NCI-H2196 treated with DMSO at 0.1 percent for 48 hours (cell line): ENCODE measurements around the gene PATZ1.
A peak's percentile ranks its signal among the peaks of the same experiment; 100 is the strongest.
"Not testable (repeated sequence)": the region's sequence is repeated elsewhere in the genome, so short reads cannot be mapped to it uniquely, and the experiment has no call there.

Experiments used
- DNase-seq: peaks from one replicate; lab custom pipeline; 2025; ENCODE audit not compliant: unreplicated experiment; lab: John Stamatoyannopoulos, UW

Gene PATZ1

DNA sequence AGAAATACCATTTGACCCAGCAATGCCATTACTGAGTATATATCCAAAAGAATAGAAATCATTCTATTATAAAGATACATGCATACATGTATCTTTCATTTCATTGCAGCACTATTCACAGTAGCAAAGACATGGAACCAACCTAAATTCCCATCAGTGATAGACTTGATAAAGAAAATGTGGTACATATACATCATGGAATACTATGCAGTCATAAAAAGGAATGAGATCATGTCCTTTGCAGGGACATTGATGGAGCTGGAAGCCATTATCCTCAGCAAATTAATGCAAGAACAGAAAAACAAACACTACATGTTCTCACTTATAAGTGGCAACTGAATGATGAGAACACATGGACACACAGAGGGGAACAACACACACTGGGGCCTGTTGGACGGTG lies 31.9 kb downstream of the PATZ1 start:
- not testable (repeated sequence) for DNase-seq

DNA sequence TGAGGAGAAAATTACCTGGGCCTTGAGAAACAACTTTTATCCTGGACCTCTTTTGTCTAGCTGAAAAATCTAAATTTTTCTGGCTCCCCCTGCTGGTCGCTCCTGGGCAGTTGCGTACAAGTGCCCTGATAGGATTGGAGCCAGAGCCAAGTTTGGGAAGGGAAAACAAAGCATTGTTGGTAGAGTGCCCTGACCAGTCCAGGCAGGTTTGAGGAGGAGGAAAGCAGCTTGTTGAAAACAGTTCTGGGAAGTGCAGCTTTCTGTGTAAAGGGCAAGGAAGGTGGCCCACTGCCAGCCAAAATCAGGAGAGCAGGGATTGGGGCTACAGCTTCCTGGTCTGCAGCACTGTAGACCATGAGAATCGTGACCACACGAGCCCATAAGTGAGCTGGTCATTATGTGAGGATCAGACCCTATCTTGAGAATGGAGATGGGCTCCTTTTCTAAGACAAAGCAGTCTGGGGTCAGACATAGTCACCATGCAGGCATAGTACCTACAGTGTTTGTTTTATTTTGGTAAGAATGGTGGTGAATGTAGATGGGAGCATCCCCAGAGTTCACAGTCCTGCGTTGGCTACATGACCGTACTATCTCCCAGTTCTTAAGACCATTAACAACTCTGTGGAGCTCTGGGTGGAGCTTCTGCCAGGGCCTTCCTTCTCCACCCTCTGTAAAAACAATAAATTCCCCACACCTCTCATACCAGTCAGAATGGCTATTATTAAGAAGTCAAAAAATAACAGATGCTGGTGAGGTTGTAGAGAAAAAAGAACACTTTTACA lies 32.6 kb downstream of the PATZ1 start:
- peak; percentile 80 for DNase-seq

DNA sequence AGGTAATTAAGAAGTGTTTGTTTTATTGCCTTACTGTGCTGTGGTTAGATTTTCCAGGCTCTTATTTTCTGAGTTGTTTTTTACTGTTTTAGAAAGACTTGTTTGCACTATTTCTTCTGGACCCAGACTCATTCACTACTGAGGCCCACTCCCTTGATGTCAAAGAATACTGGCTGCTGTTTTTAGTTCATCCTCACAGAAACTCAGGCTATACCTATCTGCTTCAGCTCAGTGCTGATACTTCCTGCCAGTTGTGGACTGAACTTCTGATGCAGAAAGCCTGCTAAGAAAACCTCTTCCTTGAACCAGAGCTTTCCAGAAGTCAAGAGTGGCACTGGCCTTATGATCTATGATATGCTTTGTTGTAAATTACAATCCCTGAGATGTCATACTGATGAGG lies 38.0 kb downstream of the PATZ1 start:
- no peak for DNase-seq

DNA sequence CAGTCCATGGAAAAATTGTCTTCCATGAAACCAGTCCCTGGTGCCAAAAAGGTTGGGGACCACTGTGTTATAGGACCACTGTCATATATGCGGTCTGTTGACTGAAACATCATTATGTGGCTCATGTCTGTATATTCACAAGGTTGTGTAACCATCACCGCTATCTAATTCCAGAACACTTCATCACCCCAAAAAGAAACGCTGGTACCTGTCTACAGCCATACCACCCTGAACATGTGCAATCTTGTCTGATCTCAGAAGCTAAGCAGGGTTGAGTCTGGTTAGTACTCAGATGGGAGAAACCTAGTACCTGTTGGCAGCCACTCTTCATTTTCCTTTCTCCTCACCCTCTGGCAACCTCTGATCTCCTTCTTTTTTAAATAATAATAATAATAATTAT lies 41.0 kb downstream of the PATZ1 start:
- DNase-seq, result no peak

DNA sequence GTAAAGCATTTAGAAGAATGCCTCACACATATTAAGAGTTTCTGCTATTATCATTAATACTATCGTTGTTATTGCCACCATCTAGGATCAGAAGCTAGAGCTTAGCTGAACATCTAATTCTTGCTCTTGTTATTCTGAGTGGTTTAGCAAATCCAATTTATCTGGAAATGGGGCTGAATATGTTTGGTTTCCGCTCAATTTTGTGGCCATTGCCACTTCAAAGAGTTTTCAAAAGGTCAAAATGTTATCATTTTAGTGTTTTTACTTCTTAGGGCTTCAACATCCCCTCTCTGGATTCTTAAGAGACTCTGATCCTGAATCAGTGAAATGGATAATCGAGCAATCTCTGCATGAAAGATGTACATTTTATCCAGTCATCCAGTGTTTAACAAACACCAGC lies 43.6 kb downstream of the PATZ1 start:
- DNase-seq, result no peak

DNA sequence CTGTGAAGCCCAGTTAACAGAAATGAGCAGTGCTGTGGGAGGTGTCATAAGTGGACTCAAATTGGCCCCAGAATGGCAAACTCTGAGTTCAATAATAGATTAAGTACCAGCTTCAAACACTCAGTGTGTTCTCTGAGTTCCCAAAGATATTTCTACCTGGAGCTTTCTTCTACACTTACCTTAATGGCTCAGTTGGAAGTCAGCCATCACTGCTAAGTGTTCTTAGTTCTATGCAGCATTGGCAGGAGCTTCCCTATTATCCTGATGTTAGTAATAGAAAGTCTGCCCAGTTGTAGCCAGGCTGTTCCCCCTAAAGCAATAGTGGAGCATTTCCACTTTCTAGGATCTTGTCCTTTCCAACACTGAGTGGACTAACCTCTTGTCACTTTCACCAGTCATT lies 44.1 kb downstream of the PATZ1 start:
- DNase-seq, result no peak

DNA sequence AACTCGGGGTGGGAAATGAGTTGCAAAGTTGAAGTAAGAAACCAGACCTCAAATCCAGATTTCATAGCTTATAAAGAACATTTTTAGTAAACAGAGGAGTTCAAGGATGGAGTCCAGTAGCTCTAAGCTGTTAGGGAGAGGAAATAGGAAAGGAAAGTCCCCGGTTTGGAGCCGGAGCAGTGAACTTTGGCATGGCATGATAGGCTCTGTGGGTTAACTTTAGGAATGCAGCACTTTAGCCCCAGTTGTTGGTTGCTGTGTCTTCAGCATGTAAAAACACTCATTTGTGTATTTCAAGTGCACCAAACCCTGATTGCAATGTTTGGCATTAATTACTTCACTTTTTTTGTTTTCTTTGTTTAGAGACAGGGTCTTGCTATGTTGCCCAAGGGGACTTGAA lies 45.2 kb downstream of the PATZ1 start:
- no peak for DNase-seq

DNA sequence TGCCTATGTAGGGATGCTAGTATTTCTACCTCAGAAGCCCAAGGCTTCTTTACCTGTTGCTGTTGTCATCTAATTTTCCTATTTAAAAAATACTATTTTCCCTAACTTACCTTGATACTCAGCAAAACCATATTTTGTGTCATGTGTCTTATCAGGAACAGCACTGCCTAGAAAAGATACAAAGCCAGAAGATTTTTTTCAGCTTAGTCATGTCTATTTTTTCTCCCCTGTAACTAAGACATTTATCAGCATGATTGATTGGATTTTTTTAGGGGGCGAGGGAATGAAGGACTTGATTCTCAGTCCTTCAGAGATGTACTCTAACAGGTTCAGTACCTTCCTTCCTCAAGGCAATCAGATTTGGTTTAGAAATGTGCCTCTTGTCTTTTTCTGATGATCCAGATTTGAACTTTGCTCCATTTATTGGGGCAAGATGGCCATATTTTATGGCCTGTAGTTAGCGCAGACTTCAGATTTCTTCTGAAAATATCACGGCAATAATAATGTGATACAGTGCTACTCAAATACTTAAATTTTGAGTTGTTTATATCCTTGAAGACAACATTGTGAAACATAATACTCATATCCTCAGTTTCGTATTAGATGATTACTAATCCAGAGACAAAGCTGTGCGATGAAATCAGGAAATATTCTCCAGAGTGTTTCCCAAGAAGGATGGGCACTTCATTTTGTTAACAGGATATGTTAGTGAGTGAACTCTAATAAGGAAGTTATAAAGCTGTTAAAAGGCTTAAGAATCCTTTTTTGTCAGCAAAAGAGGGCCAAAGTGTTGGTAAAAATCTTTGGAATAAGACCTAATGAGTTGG lies 50.1 kb downstream of the PATZ1 start:
- DNase-seq, result no peak

DNA sequence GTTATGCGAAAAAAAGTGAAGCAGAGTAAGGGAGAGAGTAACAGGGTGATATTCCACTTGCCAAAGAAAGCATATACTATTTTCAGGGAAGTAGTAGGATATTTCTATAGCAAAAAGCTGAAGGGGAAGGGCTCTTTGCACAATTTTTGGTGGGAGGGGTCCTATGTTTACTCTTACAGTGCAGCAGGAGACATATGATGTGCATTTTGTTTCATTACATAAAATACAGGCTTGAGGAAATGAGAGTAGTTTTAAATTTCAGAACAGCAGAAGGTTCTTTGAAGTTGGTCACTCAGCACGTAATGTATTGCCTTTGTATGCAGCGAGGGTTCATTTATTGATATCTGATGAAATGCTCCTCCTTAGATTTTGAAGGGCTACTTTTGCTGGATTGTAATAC lies 50.8 kb downstream of the PATZ1 start:
- no peak for DNase-seq

DNA sequence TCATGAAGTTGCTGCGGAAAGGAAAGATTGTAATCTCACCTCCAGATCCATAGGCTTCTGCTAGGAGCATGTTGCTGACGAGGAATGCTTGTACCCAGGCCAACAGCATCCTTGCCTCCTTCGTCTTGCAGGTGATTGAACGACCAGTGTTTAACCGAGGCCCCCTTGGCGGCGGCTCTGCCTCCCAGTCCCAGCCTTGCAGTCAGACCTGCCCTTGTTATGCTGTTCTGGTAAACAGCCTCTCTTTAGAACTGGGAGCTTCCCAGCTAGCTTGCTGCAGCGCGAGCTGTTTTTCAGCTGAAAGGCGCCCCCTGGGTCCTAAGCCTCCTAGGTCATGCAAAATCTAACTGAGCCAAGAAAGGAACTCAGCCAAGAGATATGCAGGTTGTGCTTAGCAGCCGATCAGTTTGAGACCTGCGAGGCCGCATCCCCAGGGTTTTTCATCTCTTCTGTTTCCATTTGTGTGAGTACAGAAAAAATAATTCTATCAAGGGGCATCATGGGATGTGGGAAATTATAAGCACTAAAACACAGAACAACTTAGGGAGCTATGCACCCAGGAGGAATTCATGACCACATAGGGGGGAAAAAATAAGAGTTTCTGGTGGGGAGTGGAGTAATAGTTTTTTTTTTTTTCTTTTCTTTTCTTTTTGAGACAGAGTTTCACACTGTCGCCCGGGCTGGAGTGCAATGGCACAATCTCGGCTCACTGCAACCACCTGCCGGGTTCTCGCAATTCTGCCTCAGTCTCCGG lies 53.7 kb downstream of the PATZ1 start, which contains the start of gene PIK3IP1:
TSS of gene PIK3IP1 (minus strand) at position 253 of the 754 bp plus-strand sequence. CDS start at position 109, 144 bp downstream.
- DNase-seq, result peak; percentile 48

DNA sequence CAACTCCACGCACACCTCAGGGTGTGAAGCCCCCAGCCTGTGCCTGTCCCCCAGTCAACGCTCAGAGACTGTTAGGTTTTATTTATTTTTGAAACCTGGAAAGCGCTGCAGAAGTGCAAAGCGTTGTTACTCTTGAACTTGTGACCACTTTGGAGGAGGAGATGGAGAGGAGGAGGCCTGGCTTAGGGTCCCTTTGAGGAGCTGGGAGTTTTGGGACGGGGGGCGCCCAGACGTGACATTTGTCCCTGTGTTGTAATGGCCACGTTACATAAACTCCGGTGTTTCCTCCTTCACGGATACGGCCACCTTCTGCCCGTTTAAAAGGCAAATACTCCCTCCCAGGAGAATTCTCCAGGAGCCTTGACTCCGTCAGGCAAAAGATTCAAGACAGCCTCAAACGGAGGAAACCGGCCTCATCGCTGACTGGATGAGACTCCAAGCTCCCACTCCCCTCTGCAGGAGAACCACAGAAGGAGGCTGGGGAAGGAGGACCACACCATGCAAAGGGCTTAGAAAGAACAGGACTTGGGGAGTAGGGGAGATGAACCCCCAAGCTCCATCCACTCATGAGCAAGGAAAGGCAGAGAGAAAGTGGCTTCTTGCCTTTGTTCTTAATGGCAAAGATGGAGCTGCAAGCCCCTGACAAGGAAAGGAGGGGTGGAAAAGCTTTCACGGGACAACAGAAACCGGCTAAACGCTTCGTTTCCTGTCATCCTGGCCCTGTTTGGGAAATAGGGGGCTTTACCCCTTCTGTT lies 54.5 kb downstream of the PATZ1 start:
- DNase-seq, result no peak

DNA sequence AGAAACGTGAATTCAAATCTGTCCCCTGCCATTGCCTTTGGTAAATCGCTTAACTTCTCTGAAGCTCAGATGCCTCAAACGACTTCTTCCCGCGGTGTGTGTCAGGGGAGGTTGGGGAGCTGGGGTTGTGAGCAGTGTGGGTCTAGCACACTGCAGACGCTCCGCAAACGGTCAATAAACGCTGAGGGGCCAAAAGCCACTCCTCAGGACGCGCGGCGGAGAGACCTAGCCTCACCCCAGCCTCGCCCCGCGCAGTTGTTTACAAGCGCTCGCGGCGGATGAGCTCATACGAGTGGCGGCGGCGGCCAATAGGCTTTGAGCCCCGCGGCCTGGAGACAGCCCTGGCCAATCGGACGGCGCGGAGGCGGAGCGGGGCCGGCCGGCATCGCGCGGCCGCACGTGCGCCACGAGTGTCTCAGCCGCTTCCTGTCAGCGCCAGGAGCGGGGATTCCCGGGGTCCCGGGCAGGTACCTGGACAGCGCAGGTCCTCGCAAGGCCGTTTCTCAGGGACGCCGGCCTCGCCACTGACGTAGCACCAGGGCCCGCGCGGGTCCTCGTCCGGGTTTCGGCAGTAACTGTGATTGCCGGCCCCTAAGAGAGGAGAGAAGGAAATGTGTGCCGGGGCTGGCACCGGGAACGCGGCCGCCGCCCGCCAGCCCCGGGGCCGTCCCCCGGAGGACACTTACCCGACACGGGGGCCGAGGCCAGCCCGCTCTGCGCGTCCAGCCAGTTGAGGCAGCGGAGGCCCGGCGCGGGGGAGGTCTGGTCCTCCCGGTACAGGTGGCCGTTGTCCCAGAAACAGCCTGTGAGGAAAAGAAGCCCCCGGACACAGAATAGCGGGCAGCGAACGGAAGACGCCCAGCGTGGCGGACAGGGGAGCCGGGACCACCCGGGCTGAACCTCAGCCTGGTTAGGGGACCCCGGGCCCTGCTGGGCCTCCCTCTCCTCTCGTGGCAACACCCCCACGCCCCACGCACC lies 55.4 kb downstream of the PATZ1 start:
- DNase-seq, result peak; percentile 49

DNA sequence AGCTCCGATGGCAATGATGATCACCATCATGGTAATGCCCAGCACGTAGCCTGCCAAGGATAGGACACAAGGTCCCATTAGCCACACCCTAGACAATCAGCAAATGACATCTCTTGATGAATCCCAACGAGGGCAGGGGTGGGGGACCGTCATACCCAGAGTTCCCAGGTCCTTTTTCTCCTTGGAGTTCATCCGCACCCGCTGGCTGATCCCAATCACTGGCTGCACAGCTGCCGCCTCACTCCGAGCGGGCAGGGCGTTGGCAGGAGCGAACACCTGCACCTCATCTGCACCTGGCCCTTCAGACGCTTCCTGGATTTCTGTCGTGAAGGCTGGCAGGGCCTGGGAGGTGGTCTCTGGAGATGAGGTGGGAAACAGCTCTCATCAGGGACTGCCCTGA lies 56.8 kb downstream of the PATZ1 start:
- no peak for DNase-seq

DNA sequence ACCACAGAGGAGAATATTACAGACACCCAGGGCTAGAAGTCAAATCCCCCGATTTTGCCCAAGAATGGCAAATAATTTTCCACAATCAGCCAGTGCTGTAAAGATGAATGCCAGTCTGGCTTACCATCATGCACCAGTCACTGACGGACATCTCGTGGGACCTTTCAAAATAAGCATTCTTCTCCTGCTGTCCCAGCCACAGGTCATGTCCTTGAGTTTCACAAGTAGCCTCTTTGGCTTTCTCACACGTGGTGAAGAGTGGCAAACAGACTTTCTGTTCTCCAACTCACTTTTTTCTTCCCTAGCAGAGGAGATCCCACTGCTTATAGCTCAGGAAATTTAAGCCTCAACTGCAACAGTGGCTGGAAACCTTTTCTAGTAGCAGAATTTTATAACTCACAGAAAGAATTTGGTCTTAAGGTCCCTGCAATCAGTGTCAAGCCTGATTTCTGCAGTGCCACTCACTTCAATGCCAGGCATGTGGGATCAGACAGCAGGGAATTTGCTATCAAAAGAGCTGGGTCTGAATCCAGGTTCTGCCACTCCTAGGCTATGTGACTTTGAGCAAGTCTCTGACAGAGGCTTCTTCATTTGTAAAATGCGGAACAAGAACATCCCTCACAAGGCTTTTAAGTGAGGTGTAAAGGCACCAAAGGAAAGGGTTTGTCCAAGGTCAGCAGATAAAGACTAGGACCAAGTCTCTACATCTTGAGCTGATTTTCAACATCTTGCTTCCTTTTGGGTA lies 57.5 kb downstream of the PATZ1 start:
- DNase-seq, result no peak

DNA sequence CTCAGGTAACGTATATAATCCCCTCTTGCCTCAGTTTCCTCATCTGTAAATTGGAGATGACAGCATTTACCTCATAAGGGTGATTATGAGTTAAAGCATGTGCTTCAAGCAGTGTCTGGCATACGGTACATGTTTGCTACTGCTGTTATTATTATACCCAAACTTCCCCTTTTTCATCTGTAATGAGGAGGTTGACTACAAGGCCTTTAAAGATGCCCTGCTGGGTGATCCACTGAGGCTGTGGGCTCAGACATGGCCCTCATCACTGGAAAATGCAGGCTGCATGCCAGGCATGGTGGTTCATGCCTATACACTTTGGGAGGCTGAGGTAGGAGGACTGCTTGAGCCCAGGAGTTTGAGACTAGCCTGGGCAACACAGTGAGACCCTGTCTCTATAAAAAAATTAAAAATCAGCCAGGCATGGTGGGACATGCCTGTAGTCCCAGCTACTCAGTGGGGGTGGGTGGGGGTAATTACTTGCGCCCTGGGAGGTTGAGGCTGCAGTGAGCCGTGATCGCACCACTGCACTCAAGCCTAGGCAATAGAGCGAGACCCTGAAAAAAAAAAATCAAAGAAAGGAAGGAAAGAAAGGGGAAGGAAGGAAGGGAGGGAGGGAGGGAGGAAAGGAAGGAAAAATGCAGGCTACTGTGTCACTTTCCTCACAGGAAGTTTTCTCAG lies 58.2 kb downstream of the PATZ1 start:
- no peak for DNase-seq

DNA sequence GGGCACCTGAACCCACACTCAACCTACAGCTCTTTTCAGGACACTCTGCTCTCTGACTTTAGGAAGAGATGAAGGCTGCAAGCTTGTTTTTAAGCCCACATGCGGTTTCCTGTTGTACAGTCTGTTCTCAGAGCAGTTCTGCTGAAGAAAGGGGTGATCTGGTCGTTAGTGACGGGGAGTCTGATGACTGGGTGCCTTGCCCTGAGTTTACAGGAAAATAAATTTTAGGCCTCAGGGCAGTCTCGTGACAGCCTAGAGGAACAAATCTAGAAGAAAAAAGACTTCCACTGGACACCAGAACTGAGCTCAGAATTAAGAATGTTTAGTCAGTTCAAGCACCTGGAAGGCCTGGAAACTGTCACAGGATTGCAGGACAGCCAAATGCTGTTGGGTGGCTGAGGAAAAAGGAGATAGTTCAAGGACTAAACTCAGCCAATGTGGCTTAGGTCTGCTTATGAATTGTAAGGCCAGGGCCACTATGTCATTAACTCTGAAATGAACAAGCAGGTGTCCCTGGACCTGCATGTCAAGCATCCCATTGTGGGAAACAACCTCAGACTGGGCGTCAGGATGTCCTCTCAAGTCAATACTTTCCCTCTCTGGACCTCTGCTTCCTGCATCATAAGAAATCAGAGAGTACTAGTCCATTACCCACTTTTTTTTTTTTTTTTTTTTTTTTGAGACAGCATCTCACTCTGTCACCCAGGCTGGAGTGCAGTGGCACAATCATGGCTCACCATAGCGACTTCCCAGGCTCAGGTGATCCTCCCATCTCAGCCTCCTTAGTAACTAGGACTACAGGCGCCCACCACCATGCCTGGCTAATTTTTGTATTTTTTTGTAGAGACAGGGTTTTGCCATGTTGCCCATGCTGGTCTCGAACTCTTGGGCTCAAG lies 59.5 kb downstream of the PATZ1 start:
- DNase-seq, result no peak
